HCT116 (cell line): ENCODE results near the gene FLNC. TPM values are rescaled to one million over a fixed set of nuclear protein-coding genes. Genes with fewer than 3 reads are reported as not detected.
A peak's percentile ranks its signal among the peaks of the same experiment; 100 is the strongest.

ENCODE experiments used
- ATAC-seq: fragments of 200-7000 bp; cut with Tn5 transposase; 2 replicates; pipeline ENCODE4 v1.9.1; 2020; ENCODE audit warnings: mild to moderate bottlenecking, moderate library complexity
- BruUV-seq: library from RNA; stranded (reverse); fragments of 400-500 nt; replicated peaks from 2 replicates; lab custom pipeline; 2021; lab: Mats Ljungman, UMichigan
- CTCF ChIA-PET: fragments of 300-600 bp; sonication (Branson Sonifier 250); formaldehyde crosslinking; loops from one replicate; lab custom pipeline; 2021; ENCODE audit warnings: antibody characterized with exemption; lab: Charles Lee
- POLR2A ChIA-PET: fragments of 300-600, 350-600 bp; sonication (Branson Sonifier 250); formaldehyde crosslinking; loops from one replicate; lab custom pipeline; 2021; ENCODE audit warnings: antibody characterized with exemption; lab: Charles Lee
- RAD21 ChIA-PET, 2 experiments: fragments of 300-600 bp; sonication (Branson Sonifier 250); formaldehyde crosslinking; loops; one replicate each; lab custom pipeline; 2023; ENCODE audit warnings: low total read pairs in 2 of 2; ENCODE audit not compliant: uncharacterized antibody in 2 of 2, unreplicated experiment in 2 of 2, low non-redundant PET in 1 of 2; lab: Charles Lee
- DNase-seq: peaks from one replicate; pipeline ENCODE4 v3.0.0-alpha.2; 2010; ENCODE audit warnings: low read depth, low spot score
- H2AFZ ChIP-seq: fragments of 200-600 bp; shearing (Covaris generic), sonication (generic); 2 replicates; pipeline ENCODE4 v1.6.1; 2017; ENCODE audit warnings: low read depth, mixed run types, mixed read lengths, antibody characterized with exemption, low read length; ENCODE audit not compliant: poor library complexity, severe bottlenecking
- H3K27ac ChIP-seq: 2 replicates; pipeline ENCODE4 v1.5.1; 2012; ENCODE audit warnings: low read depth, low read length
- H3K27me3 ChIP-seq: fragments of 200-600 bp; sonication (generic); 2 replicates; pipeline ENCODE4 v1.6.1; 2016; ENCODE audit warnings: mixed run types, low read length, mixed read lengths; ENCODE audit not compliant: insufficient read depth
- H3K36me3 ChIP-seq, 2 experiments: fragments of 200-500 bp in 1 of 2; fragments of 200-600 bp in 1 of 2; sonication (Bioruptor generic) in 1 of 2; sonication (generic) in 1 of 2; 2 replicates each; pipeline versions ENCODE4 v1.5.1 to v1.6.1; 2014 to 2016; ENCODE audit warnings: low read length in 2 of 2, inconsistent platforms in 1 of 2, mixed read lengths in 1 of 2, mixed run types in 1 of 2; ENCODE audit not compliant: insufficient read depth in 2 of 2, control insufficient read depth in 1 of 2
- H3K4me1 ChIP-seq, 2 experiments: fragments of 200-600 bp in 1 of 2; sonication (generic) in 1 of 2; 2 replicates each; pipeline versions ENCODE4 v1.5.1 to v1.6.1; 2012 to 2017; ENCODE audit warnings: low read length in 2 of 2, inconsistent platforms in 1 of 2, mild to moderate bottlenecking in 1 of 2, mixed read lengths in 1 of 2, mixed run types in 1 of 2, moderate library complexity in 1 of 2; ENCODE audit not compliant: insufficient read depth in 2 of 2, control insufficient read depth in 1 of 2
- H3K4me2 ChIP-seq: fragments of 200-600 bp; sonication (generic); 2 replicates; pipeline ENCODE4 v1.6.1; 2017; ENCODE audit warnings: mixed run types, low read length, mixed read lengths
- H3K4me3 ChIP-seq, 2 experiments: fragments of 200-600 bp in 1 of 2; sonication (generic) in 1 of 2; replicated peaks in 1 of 2; 2 replicates each; pipeline ENCODE4 v1.5.1; 2011 to 2016; ENCODE audit warnings: low read length in 2 of 2, control low read depth in 1 of 2, low read depth in 1 of 2, mild to moderate bottlenecking in 1 of 2, mixed read lengths in 1 of 2, mixed run types in 1 of 2
- H3K79me2 ChIP-seq: fragments of 200-600 bp; sonication (generic); 2 replicates; pipeline ENCODE4 v1.6.1; 2017; ENCODE audit warnings: mild to moderate bottlenecking, mixed run types, low read length, moderate library complexity, mixed read lengths; ENCODE audit not compliant: insufficient read depth
- H3K9ac ChIP-seq: fragments of 200-600 bp; sonication (generic); 2 replicates; pipeline ENCODE4 v1.6.1; 2016; ENCODE audit warnings: low read length, mixed read lengths
- H3K9me2 ChIP-seq: fragments of 200-600 bp; sonication (generic), shearing (Covaris generic); 2 replicates; pipeline ENCODE4 v1.6.1; 2017; ENCODE audit warnings: mixed run types, mild to moderate bottlenecking, moderate library complexity; ENCODE audit not compliant: insufficient read depth
- H3K9me3 ChIP-seq, 2 experiments: fragments of 200-500 bp in 1 of 2; fragments of 200-600 bp in 1 of 2; sonication (Bioruptor generic) in 1 of 2; sonication (generic) in 1 of 2; 2 replicates each; pipeline ENCODE4 v1.6.1; 2014 to 2017; ENCODE audit warnings: low read length in 2 of 2, mixed read lengths in 2 of 2, inconsistent platforms in 1 of 2, low read depth in 1 of 2, mild to moderate bottlenecking in 1 of 2, mixed run types in 1 of 2, moderate library complexity in 1 of 2; ENCODE audit not compliant: control insufficient read depth in 1 of 2, insufficient read depth in 1 of 2
- H4K20me1 ChIP-seq: fragments of 200-600 bp; sonication (generic), shearing (Covaris generic); 2 replicates; pipeline ENCODE4 v1.6.1; 2017; ENCODE audit warnings: mixed run types, mild to moderate bottlenecking, moderate library complexity; ENCODE audit not compliant: insufficient read depth
- ATF3 ChIP-seq: IDR thresholded peaks from 2 replicates; pipeline ENCODE4 v1.6.1; 2012
- CEBPB ChIP-seq: IDR thresholded peaks from 2 replicates; pipeline ENCODE4 v1.6.1; 2012; ENCODE audit warnings: low read depth
- EGR1 ChIP-seq: IDR thresholded peaks from 2 replicates; pipeline ENCODE4 v1.6.1; 2012; ENCODE audit warnings: low read depth
- EZH2 ChIP-seq: fragments of 200-600 bp; sonication (generic); IDR thresholded peaks from 2 replicates; pipeline ENCODE4 v1.6.1; 2017; ENCODE audit warnings: antibody characterized with exemption, mixed run types
- FOSL1 ChIP-seq: IDR thresholded peaks from 2 replicates; pipeline ENCODE4 v1.6.1; 2012; ENCODE audit warnings: low read depth
- POLR2A ChIP-seq: IDR thresholded peaks from 2 replicates; pipeline ENCODE4 v1.7.0; 2011; ENCODE audit warnings: borderline replicate concordance; ENCODE audit not compliant: insufficient read depth, insufficient read length; ENCODE audit errors: extremely low read depth
- REST ChIP-seq: IDR thresholded peaks from 2 replicates; pipeline ENCODE4 v1.6.1; 2012; ENCODE audit warnings: low read depth
- SIN3A ChIP-seq: IDR thresholded peaks from 2 replicates; pipeline ENCODE4 v1.6.1; 2012; ENCODE audit warnings: low read depth
- YY1 ChIP-seq: IDR thresholded peaks from 2 replicates; pipeline ENCODE4 v1.6.1; 2011; ENCODE audit warnings: low read length, low read depth, moderate library complexity, mild to moderate bottlenecking; ENCODE audit not compliant: insufficient replicate concordance; ENCODE audit errors: extremely low read depth
- intact Hi-C: fragments of 100-400 bp; cut with micrococcal nuclease; formaldehyde crosslinking; loops from 2 replicates; pipeline ENCODE4 v1.10.0; 2022
- total RNA-seq: library from RNA; stranded (reverse); gene quantifications from one replicate; pipeline ENCODE4 v1.2.1, GENCODE V29; 2021; ENCODE audit not compliant: unreplicated experiment
- TF ChIP-seq, protein P1 (sequence below): IDR thresholded peaks from 2 replicates; pipeline ENCODE4 v1.6.1; 2011; ENCODE audit warnings: mild to moderate bottlenecking, low read length, moderate library complexity; ENCODE audit not compliant: insufficient replicate concordance; ENCODE audit errors: extremely low read depth

The FLNC gene
- total RNA-seq, 1 experiment from 2014 or later: 42.8 TPM

GRCh38 chr7:128829391-128830166, 627 bp upstream of the FLNC start:
- peak overlapping the region; percentile 41 to 67 for H3K4me3 ChIP-seq
- peak overlapping the region; percentile 92 for H3K4me2 ChIP-seq
- no peaks in the 10 kb centered on the region for H3K27me3 ChIP-seq
- H3K79me2 ChIP-seq: peaks cover 18% of the 10 kb centered on the region; the same call in 1 of the 2 replicates
- ATAC-seq (peak; percentile 35), DNase-seq (no peak)
- ChIA-PET POLR2A (no interaction called here), CTCF (no interaction called here), RAD21 (no interaction called here)
- peak overlapping the region; percentile 68 for H3K9ac ChIP-seq
- H4K20me1 ChIP-seq: no peaks in the 10 kb centered on the region
- H3K4me1 ChIP-seq: peaks cover 35 to 74% of the 10 kb centered on the region in 2 experiments
- TF ChIP-seq SIN3A: no peak
- no peak for TF ChIP-seq CEBPB
- no peak for TF ChIP-seq FOSL1
- TF ChIP-seq REST: no peak
- TF ChIP-seq, protein P1, sequence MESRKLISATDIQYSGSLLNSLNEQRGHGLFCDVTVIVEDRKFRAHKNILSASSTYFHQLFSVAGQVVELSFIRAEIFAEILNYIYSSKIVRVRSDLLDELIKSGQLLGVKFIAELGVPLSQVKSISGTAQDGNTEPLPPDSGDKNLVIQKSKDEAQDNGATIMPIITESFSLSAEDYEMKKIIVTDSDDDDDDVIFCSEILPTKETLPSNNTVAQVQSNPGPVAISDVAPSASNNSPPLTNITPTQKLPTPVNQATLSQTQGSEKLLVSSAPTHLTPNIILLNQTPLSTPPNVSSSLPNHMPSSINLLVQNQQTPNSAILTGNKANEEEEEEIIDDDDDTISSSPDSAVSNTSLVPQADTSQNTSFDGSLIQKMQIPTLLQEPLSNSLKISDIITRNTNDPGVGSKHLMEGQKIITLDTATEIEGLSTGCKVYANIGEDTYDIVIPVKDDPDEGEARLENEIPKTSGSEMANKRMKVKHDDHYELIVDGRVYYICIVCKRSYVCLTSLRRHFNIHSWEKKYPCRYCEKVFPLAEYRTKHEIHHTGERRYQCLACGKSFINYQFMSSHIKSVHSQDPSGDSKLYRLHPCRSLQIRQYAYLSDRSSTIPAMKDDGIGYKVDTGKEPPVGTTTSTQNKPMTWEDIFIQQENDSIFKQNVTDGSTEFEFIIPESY: no peak
- TF ChIP-seq EGR1: no peak
- no peak for TF ChIP-seq POLR2A
- TF ChIP-seq ATF3: no peak
- TF ChIP-seq EZH2: no peak
- no peak for TF ChIP-seq YY1
- peak overlapping the region; percentile 64 for H2AFZ ChIP-seq
- H3K27ac ChIP-seq: peak overlapping the region; percentile 61
- BruUV-seq: no TSS peak
- no peaks in the 10 kb centered on the region for H3K9me3 ChIP-seq
- no peaks in the 10 kb centered on the region for H3K9me2 ChIP-seq
- intact Hi-C loops: no loop called here
- H3K36me3 ChIP-seq: no peaks in the 10 kb centered on the region
